ENCODE results near the gene MAPT. TPM values are rescaled to one million over a fixed set of nuclear protein-coding genes. Genes with fewer than 3 reads are reported as not detected.

MAPT gene
- polyA plus RNA-seq, 3 donors, result 0.04 TPM; not detected in 2

DNA sequence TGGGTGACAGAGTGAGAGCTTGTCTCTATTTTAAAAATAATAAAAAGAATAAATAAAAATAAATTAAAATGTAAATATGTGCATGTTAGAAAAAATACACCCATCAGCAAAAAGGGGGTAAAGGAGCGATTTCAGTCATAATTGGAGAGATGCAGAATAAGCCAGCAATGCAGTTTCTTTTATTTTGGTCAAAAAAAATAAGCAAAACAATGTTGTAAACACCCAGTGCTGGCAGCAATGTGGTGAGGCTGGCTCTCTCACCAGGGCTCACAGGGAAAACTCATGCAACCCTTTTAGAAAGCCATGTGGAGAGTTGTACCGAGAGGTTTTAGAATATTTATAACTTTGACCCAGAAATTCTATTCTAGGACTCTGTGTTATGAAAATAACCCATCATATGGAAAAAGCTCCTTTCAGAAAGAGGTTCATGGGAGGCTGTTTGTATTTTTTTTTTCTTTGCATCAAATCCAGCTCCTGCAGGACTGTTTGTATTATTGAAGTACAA, 113.2 kb downstream of the MAPT start:
- no peak overlapping the region for H3K9ac ChIP-seq (ENCODE audit: insufficient read depth, low read length, poor library complexity, severe bottlenecking)
- no peak overlapping the region for H3K27ac Mint-ChIP-seq
- H3K4me3 Mint-ChIP-seq, result no peak overlapping the region
- no peak overlapping the region for H3K4me2 ChIP-seq (replicated peaks; ENCODE audit: extremely low read depth, low read length, poor library complexity, severe bottlenecking)
- no peaks in the 10 kb centered on the region for H3K4me1 ChIP-seq (ENCODE audit: control insufficient read depth in 1 of 2, insufficient read depth in 2 of 2, low read length in 2 of 2)
- no peak overlapping the region for H3K27ac ChIP-seq (ENCODE audit: low read depth in 1 of 2, low read length in 2 of 2)
- TF ChIP-seq, protein P1, sequence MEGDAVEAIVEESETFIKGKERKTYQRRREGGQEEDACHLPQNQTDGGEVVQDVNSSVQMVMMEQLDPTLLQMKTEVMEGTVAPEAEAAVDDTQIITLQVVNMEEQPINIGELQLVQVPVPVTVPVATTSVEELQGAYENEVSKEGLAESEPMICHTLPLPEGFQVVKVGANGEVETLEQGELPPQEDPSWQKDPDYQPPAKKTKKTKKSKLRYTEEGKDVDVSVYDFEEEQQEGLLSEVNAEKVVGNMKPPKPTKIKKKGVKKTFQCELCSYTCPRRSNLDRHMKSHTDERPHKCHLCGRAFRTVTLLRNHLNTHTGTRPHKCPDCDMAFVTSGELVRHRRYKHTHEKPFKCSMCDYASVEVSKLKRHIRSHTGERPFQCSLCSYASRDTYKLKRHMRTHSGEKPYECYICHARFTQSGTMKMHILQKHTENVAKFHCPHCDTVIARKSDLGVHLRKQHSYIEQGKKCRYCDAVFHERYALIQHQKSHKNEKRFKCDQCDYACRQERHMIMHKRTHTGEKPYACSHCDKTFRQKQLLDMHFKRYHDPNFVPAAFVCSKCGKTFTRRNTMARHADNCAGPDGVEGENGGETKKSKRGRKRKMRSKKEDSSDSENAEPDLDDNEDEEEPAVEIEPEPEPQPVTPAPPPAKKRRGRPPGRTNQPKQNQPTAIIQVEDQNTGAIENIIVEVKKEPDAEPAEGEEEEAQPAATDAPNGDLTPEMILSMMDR (IDR thresholded peaks at IDR 0.05), result no peak
- H3K27me3 ChIP-seq (ENCODE audit: control insufficient read depth in 2 of 2, insufficient read depth in 2 of 2, low read length in 2 of 2), result no peaks in the 10 kb centered on the region
- no peak overlapping the region for H3K4me3 ChIP-seq (replicated peaks in 1 of 3; ENCODE audit: low read depth in 2 of 3, low read length in 3 of 3)
- H3K9me3 Mint-ChIP-seq, result no peaks in the 10 kb centered on the region
- no peaks in the 10 kb centered on the region for H4K20me1 ChIP-seq (ENCODE audit: insufficient read depth, low read length)
- intact Hi-C loops (cut with micrococcal nuclease), result no loop called here
- no peaks in the 10 kb centered on the region for H3K36me3 Mint-ChIP-seq
- no CpG with 5 or more reads among the region's 2 CpGs for WGBS (ENCODE audit: insufficient coverage)
- no peaks in the 10 kb centered on the region for H3K79me2 ChIP-seq (ENCODE audit: insufficient read depth, low read length)
- no peak for DNase-seq
- H3K4me1 Mint-ChIP-seq, result no peaks in the 10 kb centered on the region
- H3K27me3 Mint-ChIP-seq (ENCODE audit: low read depth in 3 of 3), result peaks cover 6 to 17% (median 8%) of the 10 kb centered on the region in 3 donors
- no peak overlapping the region for H2AFZ ChIP-seq (ENCODE audit: insufficient read depth, low read depth, low read length, poor library complexity, severe bottlenecking)
- H3K36me3 ChIP-seq (replicated peaks in 1 of 2; ENCODE audit: control insufficient read depth in 1 of 2, insufficient read depth in 2 of 2, low read length in 2 of 2), result no peaks in the 10 kb centered on the region
- no peaks in the 10 kb centered on the region for H3K9me3 ChIP-seq (replicated peaks in 1 of 2; ENCODE audit: control insufficient read depth in 1 of 2, insufficient read depth in 1 of 2, low read length in 2 of 2)

DNA sequence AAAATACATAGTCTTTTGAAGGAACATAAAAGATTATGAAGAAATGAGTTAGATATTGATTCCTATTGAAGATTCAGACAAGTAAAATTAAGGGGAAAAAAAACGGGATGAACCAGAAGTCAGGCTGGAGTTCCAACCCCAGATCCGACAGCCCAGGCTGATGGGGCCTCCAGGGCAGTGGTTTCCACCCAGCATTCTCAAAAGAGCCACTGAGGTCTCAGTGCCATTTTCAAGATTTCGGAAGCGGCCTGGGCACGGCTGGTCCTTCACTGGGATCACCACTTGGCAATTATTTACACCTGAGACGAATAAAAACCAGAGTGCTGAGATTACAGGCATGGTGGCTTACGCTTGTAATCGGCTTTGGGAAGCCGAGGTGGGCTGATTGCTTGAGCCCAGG, 114.2 kb downstream of the MAPT start:
- H3K4me1 ChIP-seq (ENCODE audit: control insufficient read depth in 1 of 2, insufficient read depth in 2 of 2, low read length in 2 of 2), result no peaks in the 10 kb centered on the region
- no peaks in the 10 kb centered on the region for H3K27me3 ChIP-seq (ENCODE audit: control insufficient read depth in 2 of 2, insufficient read depth in 2 of 2, low read length in 2 of 2)
- H3K9ac ChIP-seq (ENCODE audit: insufficient read depth, low read length, poor library complexity, severe bottlenecking), result no peak overlapping the region
- Mint-ChIP-seq H3K4me3 (no peak overlapping the region), H3K27ac (no peak overlapping the region), H3K27me3 (ENCODE audit: low read depth in 3 of 3) (peaks cover 6 to 17% (median 8%) of the 10 kb centered on the region in 3 donors), H3K9me3 (no peaks in the 10 kb centered on the region), H3K36me3 (no peaks in the 10 kb centered on the region), H3K4me1 (no peaks in the 10 kb centered on the region)
- no peak for DNase-seq
- 94% methylated on average over 5 of the region's 9 CpGs for WGBS (ENCODE audit: insufficient coverage)
- H3K79me2 ChIP-seq (ENCODE audit: insufficient read depth, low read length), result no peaks in the 10 kb centered on the region
- intact Hi-C loops (cut with micrococcal nuclease), result no loop called here
- H3K36me3 ChIP-seq (replicated peaks in 1 of 2; ENCODE audit: control insufficient read depth in 1 of 2, insufficient read depth in 2 of 2, low read length in 2 of 2), result no peaks in the 10 kb centered on the region
- no peak overlapping the region for H3K4me2 ChIP-seq (replicated peaks; ENCODE audit: extremely low read depth, low read length, poor library complexity, severe bottlenecking)
- TF ChIP-seq, protein P1 (IDR thresholded peaks at IDR 0.05), result no peak
- no peaks in the 10 kb centered on the region for H4K20me1 ChIP-seq (ENCODE audit: insufficient read depth, low read length)
- H3K9me3 ChIP-seq (replicated peaks in 1 of 2; ENCODE audit: control insufficient read depth in 1 of 2, insufficient read depth in 1 of 2, low read length in 2 of 2), result no peaks in the 10 kb centered on the region
- H3K4me3 ChIP-seq (replicated peaks in 1 of 3; ENCODE audit: low read depth in 2 of 3, low read length in 3 of 3), result no peak overlapping the region
- H2AFZ ChIP-seq (ENCODE audit: insufficient read depth, low read depth, low read length, poor library complexity, severe bottlenecking), result no peak overlapping the region
- H3K27ac ChIP-seq (ENCODE audit: low read depth in 1 of 2, low read length in 2 of 2), result no peak overlapping the region
